BE2C (cell line): ENCODE results near the gene EBF3.

Experiments used
- DNase-seq: peaks from one replicate; pipeline ENCODE4 v3.0.0-alpha.2; 2020
- H3K27me3 ChIP-seq: fragments of 250-450 bp; sonication (Bioruptor Pico); 2 replicates; pipeline ENCODE4 v1.5.1; 2020; ENCODE audit warnings: mild to moderate bottlenecking
- H3K36me3 ChIP-seq: fragments of 250-450 bp; sonication (Bioruptor Pico); 2 replicates; pipeline ENCODE4 v1.5.1; 2020; ENCODE audit warnings: mild to moderate bottlenecking
- H3K4me1 ChIP-seq: fragments of 250-450 bp; sonication (Bioruptor Pico); 2 replicates; pipeline ENCODE4 v1.5.1; 2020
- H3K4me3 ChIP-seq: 2 replicates; pipeline ENCODE4 v1.5.1; 2011; ENCODE audit warnings: low read depth, low read length
- H3K9me3 ChIP-seq: fragments of 250-450 bp; sonication (Bioruptor Pico); 2 replicates; pipeline ENCODE4 v1.5.1; 2020
- CTCF ChIP-seq: IDR thresholded peaks from 2 replicates; pipeline ENCODE4 v1.5.1; 2012; ENCODE audit warnings: mild to moderate bottlenecking, low read depth, low read length

Gene EBF3

GRCh38 chr10:129909080-129909479 is 55.0 kb downstream of the EBF3 start:
- Histone ChIP-seq H3K9me3 (no peaks in the 10 kb centered on the region), H3K36me3 (no peaks in the 10 kb centered on the region), H3K27me3 (no peaks in the 10 kb centered on the region), H3K4me1 (peaks cover 9% of the 10 kb centered on the region), H3K4me3 (no peak overlapping the region)
- TF ChIP-seq CTCF = no peak
- DNase-seq = no peak

- DNase-seq = no peak
- no peak for TF ChIP-seq CTCF
- no peaks in the 10 kb centered on the region for H3K36me3 ChIP-seq
- no peak overlapping the region for H3K4me3 ChIP-seq
- no peaks in the 10 kb centered on the region for H3K9me3 ChIP-seq
- peaks cover 9% of the 10 kb centered on the region for H3K4me1 ChIP-seq
- no peaks in the 10 kb centered on the region for H3K27me3 ChIP-seq
Measured at GRCh38 chr10:129908406-129908805, 55.7 kb downstream of the EBF3 start.

- no peak for TF ChIP-seq CTCF
- Histone ChIP-seq H3K27me3 (no peaks in the 10 kb centered on the region), H3K4me3 (no peak overlapping the region), H3K9me3 (no peaks in the 10 kb centered on the region), H3K4me1 (no peaks in the 10 kb centered on the region), H3K36me3 (no peaks in the 10 kb centered on the region)
- no peak for DNase-seq
Measured at GRCh38 chr10:129905553-129905952, 58.5 kb downstream of the EBF3 start.

- no peaks in the 10 kb centered on the region for H3K9me3 ChIP-seq
- H3K36me3 ChIP-seq = no peaks in the 10 kb centered on the region
- no peaks in the 10 kb centered on the region; the same call in 1 of the 2 replicates for H3K4me1 ChIP-seq
- no peak for TF ChIP-seq CTCF
- no peaks in the 10 kb centered on the region for H3K27me3 ChIP-seq
- H3K4me3 ChIP-seq = no peak overlapping the region
- no peak for DNase-seq
Measured at GRCh38 chr10:129904323-129904722, 59.8 kb downstream of the EBF3 start.

- Histone ChIP-seq H3K4me1 (no peaks in the 10 kb centered on the region; the same call in 1 of the 2 replicates), H3K4me3 (no peak overlapping the region), H3K9me3 (no peaks in the 10 kb centered on the region), H3K36me3 (no peaks in the 10 kb centered on the region), H3K27me3 (no peaks in the 10 kb centered on the region)
- no peak for DNase-seq
- TF ChIP-seq CTCF = no peak
Measured at GRCh38 chr10:129901389-129902006, 62.6 kb downstream of the EBF3 start.

- no peaks in the 10 kb centered on the region for H3K9me3 ChIP-seq
- no peak for DNase-seq
- H3K27me3 ChIP-seq = no peaks in the 10 kb centered on the region
- no peak overlapping the region for H3K4me3 ChIP-seq
- no peaks in the 10 kb centered on the region; the same call in 1 of the 2 replicates for H3K4me1 ChIP-seq
- no peaks in the 10 kb centered on the region for H3K36me3 ChIP-seq
- no peak for TF ChIP-seq CTCF
Measured at GRCh38 chr10:129900825-129901224, 63.2 kb downstream of the EBF3 start.
